Type B pancreatic cell (in vitro differentiated cells): ENCODE measurements around the gene HOXB6. TPM values are rescaled to one million over a fixed set of nuclear protein-coding genes. Genes with fewer than 3 reads are reported as not detected.

Source experiments
- DNase-seq: peaks from one replicate; pipeline ENCODE4 v3.0.0; 2021; ENCODE audit warnings: mixed read lengths; ENCODE audit not compliant: unreplicated experiment; ENCODE audit errors: extremely low spot score
- H3K27ac Mint-ChIP-seq: 2 replicates; pipeline ENCODE4 v1.8.0; 2021; ENCODE audit warnings: mild to moderate bottlenecking, mixed read lengths
- H3K27me3 Mint-ChIP-seq: 2 replicates; pipeline ENCODE4 v1.8.0; 2021; ENCODE audit warnings: mixed read lengths
- H3K36me3 Mint-ChIP-seq: 2 replicates; pipeline ENCODE4 v1.8.0; 2021; ENCODE audit warnings: mixed read lengths
- H3K4me1 Mint-ChIP-seq: one replicate; pipeline ENCODE4 v1.8.0; 2021; ENCODE audit warnings: mixed read lengths; ENCODE audit not compliant: unreplicated experiment
- H3K4me3 Mint-ChIP-seq: 2 replicates; pipeline ENCODE4 v1.8.0; 2021; ENCODE audit warnings: mild to moderate bottlenecking, mixed read lengths
- H3K9me3 Mint-ChIP-seq: 2 replicates; pipeline ENCODE4 v1.8.0; 2021; ENCODE audit warnings: mixed read lengths
- total RNA-seq: library from RNA; stranded (reverse); gene quantifications from 2 replicates; pipeline ENCODE4 v1.2.1, GENCODE V29; 2021; ENCODE audit warnings: low replicate concordance
- TF ChIP-seq, protein P1 (sequence below): fragments of 200-600 bp; sonication (generic); conservative IDR thresholded peaks from 2 replicates; pipeline ENCODE4 v1.5.0; 2021; ENCODE audit warnings: antibody characterized with exemption, mild to moderate bottlenecking

HOXB6 gene
- total RNA-seq, 1 donor from 2014 or later, result 20.3 TPM

DNA sequence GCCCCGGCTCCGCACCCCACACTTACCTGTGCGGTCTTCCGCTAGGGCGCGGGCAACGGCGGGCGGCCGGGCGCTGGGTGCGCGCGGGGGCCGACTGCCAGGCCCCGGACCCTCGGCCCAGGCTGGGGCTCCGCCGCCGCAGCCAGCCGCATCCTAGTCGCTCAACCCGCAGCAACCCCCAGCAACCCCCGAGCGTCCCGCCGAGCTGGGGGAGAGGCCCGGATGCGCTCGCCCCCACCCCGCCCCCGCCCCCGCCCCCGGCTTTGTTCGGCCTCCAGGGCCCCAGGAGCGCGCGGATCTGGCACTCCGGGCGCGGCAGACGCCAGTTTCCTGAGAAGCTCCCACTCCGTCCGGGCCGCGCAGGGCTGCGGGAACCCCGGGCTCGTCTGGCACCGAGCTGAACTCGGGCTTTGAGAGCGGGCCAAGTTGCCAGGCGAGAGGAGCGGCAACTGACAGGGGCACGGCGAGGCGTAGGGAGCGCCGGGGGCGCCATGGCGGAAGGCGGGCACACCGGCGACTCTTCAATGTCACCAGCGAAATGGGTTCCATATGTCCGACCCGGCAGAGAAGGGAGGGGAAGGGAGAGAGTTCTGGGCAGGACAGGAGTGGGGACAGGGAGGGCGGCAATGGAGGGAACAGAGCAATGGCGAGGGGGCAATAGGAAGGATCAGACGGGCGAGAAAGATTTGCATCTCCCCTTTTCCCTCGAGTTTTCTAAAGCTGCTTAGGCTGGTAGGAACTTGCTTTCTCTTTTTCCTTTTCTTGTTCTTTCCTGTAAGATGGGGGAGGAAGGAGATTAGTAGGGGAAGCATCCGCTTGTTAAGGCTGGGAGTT is 40.4 kb downstream of the HOXB6 start:
- Mint-ChIP-seq H3K36me3 (peaks cover 10% of the 10 kb centered on the region), H3K9me3 (no peaks in the 10 kb centered on the region), H3K27ac (no peak overlapping the region), H3K27me3 (peaks cover 47% of the 10 kb centered on the region), H3K4me1 (peaks cover 49% of the 10 kb centered on the region), H3K4me3 (no peak overlapping the region)
- DNase-seq, result no peak
- TF ChIP-seq, protein P1, sequence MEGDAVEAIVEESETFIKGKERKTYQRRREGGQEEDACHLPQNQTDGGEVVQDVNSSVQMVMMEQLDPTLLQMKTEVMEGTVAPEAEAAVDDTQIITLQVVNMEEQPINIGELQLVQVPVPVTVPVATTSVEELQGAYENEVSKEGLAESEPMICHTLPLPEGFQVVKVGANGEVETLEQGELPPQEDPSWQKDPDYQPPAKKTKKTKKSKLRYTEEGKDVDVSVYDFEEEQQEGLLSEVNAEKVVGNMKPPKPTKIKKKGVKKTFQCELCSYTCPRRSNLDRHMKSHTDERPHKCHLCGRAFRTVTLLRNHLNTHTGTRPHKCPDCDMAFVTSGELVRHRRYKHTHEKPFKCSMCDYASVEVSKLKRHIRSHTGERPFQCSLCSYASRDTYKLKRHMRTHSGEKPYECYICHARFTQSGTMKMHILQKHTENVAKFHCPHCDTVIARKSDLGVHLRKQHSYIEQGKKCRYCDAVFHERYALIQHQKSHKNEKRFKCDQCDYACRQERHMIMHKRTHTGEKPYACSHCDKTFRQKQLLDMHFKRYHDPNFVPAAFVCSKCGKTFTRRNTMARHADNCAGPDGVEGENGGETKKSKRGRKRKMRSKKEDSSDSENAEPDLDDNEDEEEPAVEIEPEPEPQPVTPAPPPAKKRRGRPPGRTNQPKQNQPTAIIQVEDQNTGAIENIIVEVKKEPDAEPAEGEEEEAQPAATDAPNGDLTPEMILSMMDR, result no peak

DNA sequence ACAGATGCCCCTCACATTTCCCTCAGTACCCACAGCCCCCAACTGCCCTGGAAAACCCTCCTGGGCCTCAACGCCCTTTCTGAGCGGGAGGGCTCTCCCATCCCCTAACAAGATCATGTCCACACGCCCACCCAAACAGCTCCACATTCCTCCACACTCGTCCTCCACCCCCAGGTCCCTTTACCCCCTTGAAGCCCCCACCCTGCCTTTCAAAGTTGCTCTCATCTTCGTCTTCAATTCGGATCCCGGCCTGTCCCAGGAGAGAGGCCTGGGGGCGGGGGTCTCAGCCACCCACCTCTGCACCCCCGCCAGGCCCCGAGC is 41.0 kb downstream of the HOXB6 start:
- TF ChIP-seq, protein P1, result no peak
- DNase-seq, result no peak
- no peaks in the 10 kb centered on the region for H3K9me3 Mint-ChIP-seq
- H3K27me3 Mint-ChIP-seq, result peaks cover 47% of the 10 kb centered on the region
- peak overlapping the region; percentile 94 for H3K27ac Mint-ChIP-seq
- peaks cover 51% of the 10 kb centered on the region for H3K4me1 Mint-ChIP-seq
- peaks cover 8% of the 10 kb centered on the region for H3K36me3 Mint-ChIP-seq
- H3K4me3 Mint-ChIP-seq, result peak overlapping the region; percentile 87

DNA sequence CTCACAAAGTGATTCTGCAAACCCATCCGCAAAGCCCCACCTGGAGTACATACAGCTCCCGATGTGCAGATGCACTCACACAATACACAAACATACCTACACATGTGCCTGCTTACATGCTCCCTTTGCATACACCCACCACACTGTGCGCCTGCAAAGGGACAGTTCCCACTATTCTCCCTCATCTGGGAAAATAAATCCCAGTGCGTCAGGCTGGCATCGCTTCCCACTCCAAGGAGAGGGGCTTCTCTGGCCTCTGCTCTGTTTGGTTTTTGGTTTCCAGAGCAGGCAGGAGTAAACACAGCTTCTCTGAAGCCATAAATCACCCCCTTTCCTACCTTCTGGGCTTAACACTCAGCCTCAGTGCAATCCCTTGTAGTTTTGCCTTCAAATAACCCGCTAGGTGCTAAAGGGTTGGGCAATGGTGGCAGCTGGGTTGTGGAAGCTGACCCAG is 41.4 kb downstream of the HOXB6 start:
- TF ChIP-seq, protein P1, result no peak
- H3K4me3 Mint-ChIP-seq, result peak overlapping the region; percentile 87
- no peak for DNase-seq
- no peaks in the 10 kb centered on the region for H3K9me3 Mint-ChIP-seq
- H3K36me3 Mint-ChIP-seq, result peaks cover 11% of the 10 kb centered on the region
- peak overlapping the region; percentile 94 for H3K27ac Mint-ChIP-seq
- peaks cover 52% of the 10 kb centered on the region for H3K4me1 Mint-ChIP-seq
- peaks cover 47% of the 10 kb centered on the region for H3K27me3 Mint-ChIP-seq

DNA sequence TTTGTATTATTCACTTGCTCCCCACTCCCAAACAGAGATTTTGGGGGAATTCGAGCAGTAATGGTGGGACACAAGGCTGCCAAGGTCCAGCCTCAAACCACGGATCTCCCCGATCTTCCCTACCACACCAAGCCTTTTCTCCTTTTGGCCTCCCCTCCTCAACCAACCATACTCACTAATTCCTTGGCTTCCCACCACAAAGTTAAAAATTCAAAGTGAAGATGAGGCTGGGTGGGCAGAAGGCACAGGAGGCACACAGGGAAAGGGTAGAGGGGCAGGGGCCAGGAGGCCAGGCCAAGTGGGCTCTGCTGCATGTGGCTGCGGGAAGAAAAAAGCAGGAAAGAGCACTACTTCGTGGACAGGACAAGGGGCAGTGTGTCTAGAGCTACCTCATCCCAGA is 41.9 kb downstream of the HOXB6 start:
- H3K27ac Mint-ChIP-seq, result peak overlapping the region; percentile 94
- peaks cover 55% of the 10 kb centered on the region for H3K4me1 Mint-ChIP-seq
- peaks cover 48% of the 10 kb centered on the region for H3K27me3 Mint-ChIP-seq

DNA sequence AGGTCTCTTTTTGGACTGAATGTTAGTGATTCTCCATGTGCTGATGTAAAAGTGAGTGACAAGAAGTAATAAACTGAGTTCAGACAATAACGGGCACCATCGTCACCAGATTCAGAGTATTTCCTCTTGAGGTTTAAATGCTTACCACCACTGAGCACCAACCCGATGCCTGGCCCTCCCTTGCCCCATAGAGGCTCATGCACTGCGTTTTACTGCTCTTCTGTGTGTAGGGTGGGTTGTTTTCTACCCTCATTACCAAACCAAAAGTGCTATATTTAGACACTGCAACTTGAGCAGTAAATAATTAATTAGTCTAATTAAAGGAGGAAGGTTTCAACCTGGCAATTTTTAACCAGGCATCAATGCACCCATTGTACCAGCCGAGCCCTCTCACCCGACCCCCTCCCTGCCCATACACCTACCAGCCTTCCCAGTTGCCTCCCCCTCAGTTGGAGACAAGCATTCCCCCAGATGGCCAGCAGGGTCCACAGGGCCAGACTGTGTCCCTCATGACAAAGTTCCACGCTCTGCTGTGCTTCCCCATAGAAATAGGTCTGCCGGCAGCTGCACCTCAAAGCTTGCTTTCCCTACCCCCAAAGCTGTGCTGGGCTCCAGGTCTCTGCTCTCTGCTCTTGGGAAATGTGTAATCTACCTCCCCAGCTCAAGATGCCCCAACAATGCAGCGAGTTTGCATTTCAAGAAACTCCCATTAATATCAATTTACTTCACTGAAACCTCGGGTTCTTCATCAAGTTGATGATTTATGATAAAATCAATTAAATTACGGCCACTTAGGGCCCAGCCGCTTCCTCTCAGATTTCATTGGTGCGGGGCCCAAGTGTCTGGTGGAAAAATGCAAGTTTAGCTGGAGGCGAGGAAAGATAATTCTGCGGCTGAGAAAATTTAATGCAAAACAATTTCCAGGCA is 42.6 kb downstream of the HOXB6 start:
- Mint-ChIP-seq H3K9me3 (no peaks in the 10 kb centered on the region), H3K27me3 (peaks cover 50% of the 10 kb centered on the region), H3K27ac (peak overlapping the region; percentile 94), H3K4me1 (peaks cover 59% of the 10 kb centered on the region), H3K4me3 (peak overlapping the region; percentile 87), H3K36me3 (peaks cover 16% of the 10 kb centered on the region)
- TF ChIP-seq, protein P1, result peak; percentile 67
- no peak for DNase-seq

More for the DNA sequence above, 41.9 kb downstream of the HOXB6 start:
- TF ChIP-seq, protein P1, result no peak
- no peak for DNase-seq
- Mint-ChIP-seq H3K9me3 (no peaks in the 10 kb centered on the region), H3K4me3 (peak overlapping the region; percentile 87), H3K36me3 (peaks cover 14% of the 10 kb centered on the region)
